GM12878 (cell line): Measurements from ENCODE around the gene ZBTB48. TPM values are rescaled to one million over a fixed set of nuclear protein-coding genes. Genes with fewer than 3 reads are reported as not detected.

Source experiments
- ATAC-seq: fragments of 200-7000 bp; cut with Tn5 transposase; 3 replicates; pipeline ENCODE4 v1.9.1; 2020; ENCODE audit warnings: mild to moderate bottlenecking, moderate library complexity
- BruUV-seq: library from RNA; stranded (reverse); fragments of 400-500 nt; replicated peaks from 2 replicates; lab custom pipeline; 2021; lab: Mats Ljungman, UMichigan
- CTCF ChIA-PET: fragments of 300-600 bp; sonication (Branson Sonifier 250); formaldehyde crosslinking; extraction: SDS; loops from one replicate; lab custom pipeline; 2021; ENCODE audit warnings: inconsistent platforms; lab: Yijun Ruan, JAX
- POLR2A ChIA-PET: fragments of 350-600 bp; formaldehyde crosslinking; extraction: SDS; loops from one replicate; lab custom pipeline; 2021; ENCODE audit warnings: inconsistent platforms; lab: Charles Lee
- RAD21 ChIA-PET: fragments of 300-600 bp; sonication (Branson Sonifier 250); formaldehyde crosslinking; loops from one replicate; lab custom pipeline; 2023; ENCODE audit warnings: antibody characterized with exemption; ENCODE audit not compliant: unreplicated experiment; lab: Charles Lee
- SMC1A ChIA-PET: fragments of 300-600 bp; sonication (Branson Sonifier 250); formaldehyde crosslinking; loops from one replicate; lab custom pipeline; 2023; ENCODE audit not compliant: unreplicated experiment, uncharacterized antibody; lab: Charles Lee
- DNase-seq: peaks from one replicate; pipeline ENCODE4 v3.0.0-alpha.2; 2011; ENCODE audit warnings: low read depth, low spot score
- FAIRE-seq: peaks from 3 replicates; lab custom pipeline; 2011; peaks lifted over from hg19 to GRCh38; lab: Jason Lieb, UNC
- H2AFZ ChIP-seq: 2 replicates; pipeline ENCODE4 v1.6.0; 2011; ENCODE audit warnings: low read depth, low read length, control low read depth; ENCODE audit not compliant: control insufficient read depth
- H3K27ac ChIP-seq: 2 replicates; pipeline ENCODE4 v1.5.1; 2011; ENCODE audit warnings: control low read depth; ENCODE audit not compliant: control insufficient read depth, insufficient read depth
- H3K27me3 ChIP-seq, 2 experiments: replicated peaks in 1 of 2; 2 replicates each; pipeline versions ENCODE4 v1.6.0 to v1.6.1; 2011; ENCODE audit warnings: low read length in 1 of 2; ENCODE audit not compliant: control insufficient read depth in 2 of 2, insufficient read depth in 2 of 2
- H3K36me3 ChIP-seq, 2 experiments: 2 replicates each; pipeline ENCODE4 v1.5.1; 2011; ENCODE audit warnings: low read length in 1 of 2; ENCODE audit not compliant: control insufficient read depth in 2 of 2, insufficient read depth in 2 of 2
- H3K4me1 ChIP-seq: 2 replicates; pipeline ENCODE4 v1.6.1; 2011; ENCODE audit warnings: mild to moderate bottlenecking, low read length, moderate library complexity, mixed read lengths; ENCODE audit not compliant: control insufficient read depth, insufficient read depth
- H3K4me2 ChIP-seq: 2 replicates; pipeline ENCODE4 v1.6.0; 2011; ENCODE audit warnings: control low read depth; ENCODE audit not compliant: control insufficient read depth, insufficient read depth
- H3K4me3 ChIP-seq: fragments of 200-600 bp; sonication (generic); 2 replicates; pipeline ENCODE4 v1.5.1; 2016
- H3K79me2 ChIP-seq: 2 replicates; pipeline ENCODE4 v1.6.0; 2011; ENCODE audit warnings: low read length; ENCODE audit not compliant: control insufficient read depth, insufficient read depth
- H3K9ac ChIP-seq: 2 replicates; pipeline ENCODE4 v1.8.0; 2011; ENCODE audit warnings: low read length, control low read depth, mixed read lengths; ENCODE audit not compliant: control insufficient read depth, insufficient read depth
- H3K9me3 ChIP-seq: replicated peaks from 3 replicates; pipeline ENCODE4 v1.5.1; 2011; ENCODE audit warnings: mild to moderate bottlenecking, low read length; ENCODE audit not compliant: control insufficient read depth, insufficient read depth
- H4K20me1 ChIP-seq: 2 replicates; pipeline ENCODE4 v1.6.0; 2011; ENCODE audit not compliant: control insufficient read depth, insufficient read depth
- CBX5 ChIP-seq: sonication (generic); IDR thresholded peaks from 2 replicates; pipeline ENCODE4 v1.6.1; 2016; ENCODE audit warnings: low read depth, moderate library complexity, mild to moderate bottlenecking, inconsistent platforms
- GATAD2B ChIP-seq: fragments of 450-650 bp; conservative IDR thresholded peaks from 2 replicates; pipeline ENCODE4 v1.6.1; 2017; ENCODE audit warnings: low read depth, mild to moderate bottlenecking, moderate library complexity
- MTA3 ChIP-seq: IDR thresholded peaks from 2 replicates; pipeline ENCODE4 v1.6.1; 2012; ENCODE audit warnings: low read length, inconsistent platforms, borderline replicate concordance
- PAX8 ChIP-seq: fragments of 450-650 bp; IDR thresholded peaks from 2 replicates; pipeline ENCODE4 v1.6.1; 2017; ENCODE audit warnings: mild to moderate bottlenecking, moderate library complexity
- POLR2AphosphoS2 ChIP-seq: IDR thresholded peaks from 2 replicates; pipeline ENCODE4 v1.6.1; 2011; ENCODE audit warnings: low read depth, mild to moderate bottlenecking, low read length, improper control_type of control experiment, moderate library complexity
- SP1 ChIP-seq: IDR thresholded peaks from one replicate; pipeline ENCODE4 v1.6.1; 2011; ENCODE audit warnings: low read depth, low read length
- SPI1 ChIP-seq: IDR thresholded peaks from 2 replicates; pipeline ENCODE4 v1.6.1; 2011; ENCODE audit warnings: low read depth, mild to moderate bottlenecking, low read length, moderate library complexity, borderline replicate concordance; ENCODE audit not compliant: insufficient read depth
- TBL1XR1 ChIP-seq: IDR thresholded peaks from 2 replicates; pipeline ENCODE4 v1.6.1; 2012; ENCODE audit warnings: low read depth, low read length, improper control_type of control experiment
- ZNF24 ChIP-seq: fragments of 450-650 bp; IDR thresholded peaks from 2 replicates; pipeline ENCODE4 v1.6.1; 2017; ENCODE audit warnings: antibody characterized with exemption, mild to moderate bottlenecking
- WGBS: methylation state at CpG from one replicate; pipeline ENCODE4 v1.1.6; 2016; ENCODE audit warnings: low lambda C conversion rate; ENCODE audit not compliant: insufficient replicate concordance, insufficient coverage; ENCODE audit errors: missing lambda C conversion rate; 5-methylcytosine and 5-hydroxymethylcytosine counted together
- in situ Hi-C: fragments of 300-500 bp; cut with MboI; formaldehyde crosslinking; loops from 9 replicates; pipeline ENCODE4 v1.14.3; 2018; ENCODE audit warnings: mixed read lengths
- intact Hi-C: fragments of 100-400 bp; cut with micrococcal nuclease; formaldehyde crosslinking; loops from one replicate; pipeline ENCODE4 v1.14.2; 2022; ENCODE audit not compliant: unreplicated experiment
- polyA plus RNA-seq, 11 experiments: library from polyadenylated mRNA; depleted of rRNA in 4 of 11; unstranded in 6 of 11; stranded (reverse) in 5 of 11; fragments of >200 nt; fragmentation: Nextera tagmentation in 4 of 11; fragmentation: Illumina TruSeq in 1 of 11; extraction: Ambion mirVana in 4 of 11; extraction: Trizol in 1 of 11; gene quantifications; 1 replicate in 1 of 11; 2 replicates in 10 of 11; pipeline versions ENCODE4 v1.2.1 to v1.2.3, GENCODE V29; 2011 to 2016; ENCODE audit warnings: inconsistent platforms in 2 of 11, missing spikeins in 2 of 11, low read depth in 1 of 11
- total RNA-seq, 4 experiments: library from RNA; depleted of rRNA in 3 of 4; stranded (reverse); fragments of >200 nt in 3 of 4; fragmentation: Illumina TruSeq in 1 of 4; extraction: Trizol in 1 of 4; gene quantifications; 2 replicates each; pipeline versions ENCODE4 v1.2.1 to v1.2.3, GENCODE V29; 2013 to 2021
- TF ChIP-seq, protein P1 (sequence below): IDR thresholded peaks from 2 replicates; pipeline ENCODE4 v1.6.1; 2012; ENCODE audit warnings: low read depth, low read length, improper control_type of control experiment

ZBTB48 gene
- total and polyA plus RNA-seq, 10 of the 15 experiments (the other 5 are each of a cell fraction or from before 2014, with no cell fraction given): 1.00 to 25.3 (median 16.7) TPM

DNA sequence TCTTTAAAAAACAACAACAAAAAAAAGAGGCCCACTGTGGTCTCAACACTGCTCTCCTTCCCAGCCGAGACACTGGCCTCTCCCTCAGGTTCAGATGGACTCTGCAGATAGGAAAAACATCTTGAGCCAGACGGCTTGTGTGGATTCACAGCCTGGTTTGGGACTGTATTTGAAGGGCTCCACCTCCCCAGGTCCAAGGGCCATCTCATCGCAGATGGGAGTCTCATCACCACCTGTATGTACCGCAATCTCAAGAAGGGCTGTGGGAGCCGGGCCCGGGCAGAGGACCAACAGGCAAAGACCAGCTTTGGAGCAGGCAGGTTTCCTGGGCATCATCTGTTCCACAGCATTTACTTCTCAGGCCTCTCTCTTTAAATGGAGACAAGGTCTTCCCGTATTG, 10.3 kb downstream of the ZBTB48 start:
- no peak overlapping the region for H2AFZ ChIP-seq
- H4K20me1 ChIP-seq: no peaks in the 10 kb centered on the region
- H3K4me1 ChIP-seq: no peaks in the 10 kb centered on the region
- ChIA-PET SMC1A (interaction anchor here (1.2 kb wide), 1 partner anchor 10 kb away, joined by 3 read pairs; the partner anchor contains the start of gene ZBTB48), RAD21 (no interaction called here), CTCF (no interaction called here)
- no peak overlapping the region for H3K27ac ChIP-seq
- DNase-seq (no peak), FAIRE-seq (no peak), ATAC-seq (no peak)
- no TSS peak for BruUV-seq
- no peak overlapping the region for H3K4me3 ChIP-seq
- no peak overlapping the region for H3K9ac ChIP-seq
- intact Hi-C loops (no loop called here), in situ Hi-C loops (no loop called here)
- H3K27me3 ChIP-seq: no peaks in the 10 kb centered on the region
- H3K9me3 ChIP-seq: no peaks in the 10 kb centered on the region
- TF ChIP-seq TBL1XR1: no peak
- TF ChIP-seq CBX5: no peak
- TF ChIP-seq GATAD2B: no peak
- no peak for TF ChIP-seq PAX8
- TF ChIP-seq MTA3: no peak
- TF ChIP-seq, protein P1, sequence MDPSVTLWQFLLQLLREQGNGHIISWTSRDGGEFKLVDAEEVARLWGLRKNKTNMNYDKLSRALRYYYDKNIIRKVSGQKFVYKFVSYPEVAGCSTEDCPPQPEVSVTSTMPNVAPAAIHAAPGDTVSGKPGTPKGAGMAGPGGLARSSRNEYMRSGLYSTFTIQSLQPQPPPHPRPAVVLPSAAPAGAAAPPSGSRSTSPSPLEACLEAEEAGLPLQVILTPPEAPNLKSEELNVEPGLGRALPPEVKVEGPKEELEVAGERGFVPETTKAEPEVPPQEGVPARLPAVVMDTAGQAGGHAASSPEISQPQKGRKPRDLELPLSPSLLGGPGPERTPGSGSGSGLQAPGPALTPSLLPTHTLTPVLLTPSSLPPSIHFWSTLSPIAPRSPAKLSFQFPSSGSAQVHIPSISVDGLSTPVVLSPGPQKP: no peak
- TF ChIP-seq, all 136 proteins: peak for 0
- 93% methylated on average over 7 of the region's 7 CpGs for WGBS
- POLR2A ChIA-PET: no interaction called here
- H3K4me2 ChIP-seq: no peak overlapping the region
- no peaks in the 10 kb centered on the region for H3K79me2 ChIP-seq
- H3K36me3 ChIP-seq: peaks cover 11 to 23% of the 10 kb centered on the region in 2 experiments

DNA sequence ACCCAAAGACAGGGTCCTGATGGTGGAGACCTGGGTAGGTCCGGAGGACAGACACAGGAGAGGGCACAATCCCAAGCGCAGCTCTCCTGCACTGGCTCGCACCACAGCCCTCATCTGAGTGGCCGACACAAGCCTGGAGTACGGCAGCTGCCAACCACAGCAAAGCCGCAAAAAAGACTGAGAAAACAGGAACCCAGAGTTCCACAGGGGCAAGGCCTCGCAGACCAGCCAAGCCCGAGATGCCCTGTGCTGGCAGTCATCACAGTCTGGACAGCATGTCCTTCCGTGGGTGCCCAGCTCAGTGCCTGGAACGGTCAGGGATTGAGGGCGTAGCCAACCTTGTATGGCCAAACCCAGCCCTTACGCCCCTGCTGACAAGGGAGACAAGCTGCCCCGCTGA, 11.4 kb downstream of the ZBTB48 start:
- POLR2A ChIA-PET: no interaction called here
- Histone ChIP-seq H3K4me3 (no peak overlapping the region), H3K9me3 (no peaks in the 10 kb centered on the region)
- no peak for FAIRE-seq
- no TSS peak for BruUV-seq
- TF ChIP-seq POLR2AphosphoS2 (0 out of 2 replicates have a peak, but pooled peaks have one; percentile 21), SPI1 (peak; percentile 25; the same call in 1 of the 2 replicates), SP1 (no peak), ZNF24 (no peak)
- TF ChIP-seq, all 136 proteins: peak for 2
- Histone ChIP-seq H3K27me3 (no peaks in the 10 kb centered on the region), H3K4me1 (no peaks in the 10 kb centered on the region), H3K4me2 (no peak overlapping the region), H3K36me3 (peaks cover 15 to 25% of the 10 kb centered on the region in 2 experiments), H3K9ac (no peak overlapping the region), H2AFZ (no peak overlapping the region), H3K27ac (no peak overlapping the region), H3K79me2 (no peaks in the 10 kb centered on the region), H4K20me1 (no peaks in the 10 kb centered on the region)
- ChIA-PET RAD21 (no interaction called here), CTCF (interaction anchor here (0.5 kb wide), 1 partner anchor 43 kb away, joined by 3 read pairs; no protein-coding TSS in a partner anchor), SMC1A (no interaction called here)
- intact Hi-C loops: no loop called here
- WGBS: 79% methylated on average over 13 of the region's 13 CpGs
- DNase-seq (no peak), ATAC-seq (peak; percentile 45)
- in situ Hi-C loops: no loop called here
